ENCODE measurements around the gene NKAIN2. TPM values are rescaled to one million over a fixed set of nuclear protein-coding genes. Genes with fewer than 3 reads are reported as not detected.

The NKAIN2 gene
- total RNA-seq, 1 experiment from 2014 or later = not detected

DNA sequence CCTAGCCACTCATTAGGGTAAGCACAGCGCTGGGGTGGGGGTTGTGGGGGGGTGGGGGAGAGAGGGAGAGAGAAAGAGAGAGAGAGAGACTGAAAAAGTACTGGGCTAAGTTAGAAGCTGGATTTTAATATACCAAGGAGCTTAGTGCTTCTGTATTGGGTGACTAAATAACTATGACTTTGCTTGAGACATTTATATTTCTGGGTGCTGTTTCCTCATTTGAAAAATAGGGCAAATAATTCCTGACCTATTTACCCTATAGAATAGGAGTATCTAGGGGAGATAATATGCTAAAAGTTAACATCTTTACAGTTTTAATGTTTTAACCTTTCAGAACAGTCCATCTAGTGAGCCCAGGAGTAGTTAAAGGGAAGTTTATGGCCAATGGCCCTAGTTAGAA, 7.7 kb downstream of the NKAIN2 start (continued):
- TF ChIP-seq CTCF (IDR thresholded peaks at IDR 0.05 in 2 of 3, conservative IDR thresholded peaks at IDR 0.05 in 1 of 3; ENCODE audit: borderline replicate concordance in 1 of 3, insufficient read depth in 1 of 3, low read depth in 2 of 3, low read length in 2 of 3) (no peak), EZH2 (IDR thresholded peaks at IDR 0.05) (no peak)

DNA sequence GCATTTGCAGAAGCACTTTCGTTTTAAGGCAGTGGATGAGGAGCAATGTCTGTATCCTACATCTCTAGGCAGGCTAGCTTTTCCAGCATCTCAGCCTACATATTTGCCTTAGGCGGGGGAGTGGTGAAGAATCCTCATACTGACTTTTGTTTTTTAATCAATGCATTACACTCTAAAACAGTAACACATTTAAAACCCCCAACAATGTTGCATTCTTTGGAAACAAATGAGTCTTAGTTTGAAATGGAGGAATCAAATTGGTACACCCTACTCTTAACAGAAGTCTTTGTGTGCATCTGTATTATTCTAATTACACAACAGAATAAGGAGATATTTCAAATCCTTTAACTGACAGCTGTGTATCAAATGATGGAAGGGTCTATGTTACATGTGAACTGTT, 9.0 kb downstream of the NKAIN2 start:
- CTCF ChIA-PET = no interaction called here
- no peaks in the 10 kb centered on the region for H4K20me1 ChIP-seq (ENCODE audit: insufficient read depth)
- H2AFZ ChIP-seq (ENCODE audit: low read depth, low read length, poor library complexity, severe bottlenecking) = no peak overlapping the region
- H3K27ac ChIP-seq (ENCODE audit: low read depth, low read length) = no peak overlapping the region
- H3K4me3 ChIP-seq (replicated peaks in 1 of 2; ENCODE audit: low read depth in 1 of 2, low read length in 2 of 2) = no peak overlapping the region
- H3K9me2 ChIP-seq (ENCODE audit: insufficient read depth) = no peaks in the 10 kb centered on the region
- RAD21 ChIA-PET (ENCODE audit: low non-redundant PET in 1 of 2, low total read pairs in 2 of 2, uncharacterized antibody in 2 of 2, unreplicated experiment in 2 of 2) = no interaction called here
- H3K27me3 ChIP-seq (ENCODE audit: insufficient read depth, low read length) = peaks cover 26% of the 10 kb centered on the region
- intact Hi-C loops (cut with micrococcal nuclease) = no loop called here
- no peak for TF ChIP-seq ZNF274 (IDR thresholded peaks at IDR 0.05; ENCODE audit: low read depth, low read length)
- TF ChIP-seq CTCF (IDR thresholded peaks at IDR 0.05 in 2 of 3, conservative IDR thresholded peaks at IDR 0.05 in 1 of 3; ENCODE audit: borderline replicate concordance in 1 of 3, insufficient read depth in 1 of 3, low read depth in 2 of 3, low read length in 2 of 3) = no peak
- TF ChIP-seq, protein P1, sequence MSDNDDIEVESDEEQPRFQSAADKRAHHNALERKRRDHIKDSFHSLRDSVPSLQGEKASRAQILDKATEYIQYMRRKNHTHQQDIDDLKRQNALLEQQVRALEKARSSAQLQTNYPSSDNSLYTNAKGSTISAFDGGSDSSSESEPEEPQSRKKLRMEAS (IDR thresholded peaks at IDR 0.05) = no peak
- TF ChIP-seq, protein P2, sequence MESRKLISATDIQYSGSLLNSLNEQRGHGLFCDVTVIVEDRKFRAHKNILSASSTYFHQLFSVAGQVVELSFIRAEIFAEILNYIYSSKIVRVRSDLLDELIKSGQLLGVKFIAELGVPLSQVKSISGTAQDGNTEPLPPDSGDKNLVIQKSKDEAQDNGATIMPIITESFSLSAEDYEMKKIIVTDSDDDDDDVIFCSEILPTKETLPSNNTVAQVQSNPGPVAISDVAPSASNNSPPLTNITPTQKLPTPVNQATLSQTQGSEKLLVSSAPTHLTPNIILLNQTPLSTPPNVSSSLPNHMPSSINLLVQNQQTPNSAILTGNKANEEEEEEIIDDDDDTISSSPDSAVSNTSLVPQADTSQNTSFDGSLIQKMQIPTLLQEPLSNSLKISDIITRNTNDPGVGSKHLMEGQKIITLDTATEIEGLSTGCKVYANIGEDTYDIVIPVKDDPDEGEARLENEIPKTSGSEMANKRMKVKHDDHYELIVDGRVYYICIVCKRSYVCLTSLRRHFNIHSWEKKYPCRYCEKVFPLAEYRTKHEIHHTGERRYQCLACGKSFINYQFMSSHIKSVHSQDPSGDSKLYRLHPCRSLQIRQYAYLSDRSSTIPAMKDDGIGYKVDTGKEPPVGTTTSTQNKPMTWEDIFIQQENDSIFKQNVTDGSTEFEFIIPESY (IDR thresholded peaks at IDR 0.05; ENCODE audit: extremely low read depth, insufficient replicate concordance, low read length) = no peak
- no peak for TF ChIP-seq RAD21 (IDR thresholded peaks at IDR 0.05; ENCODE audit: low read depth)
- TF ChIP-seq EZH2 (IDR thresholded peaks at IDR 0.05) = no peak
- TF ChIP-seq SRF (IDR thresholded peaks at IDR 0.05; ENCODE audit: low read depth) = no peak
- no peak for TF ChIP-seq CEBPB (IDR thresholded peaks at IDR 0.05; ENCODE audit: low read depth)
- no peaks in the 10 kb centered on the region for H3K36me3 ChIP-seq (ENCODE audit: control insufficient read depth in 1 of 2, insufficient read depth in 2 of 2, low read length in 2 of 2)
- no peaks in the 10 kb centered on the region for H3K79me2 ChIP-seq (ENCODE audit: insufficient read depth, low read length)
- BruUV-seq (replicated peaks) = no TSS peak
- no peaks in the 10 kb centered on the region for H3K4me1 ChIP-seq (ENCODE audit: control insufficient read depth in 1 of 2, insufficient read depth in 2 of 2, low read length in 2 of 2)
- H3K9ac ChIP-seq (ENCODE audit: low read length) = no peak overlapping the region
- no peak overlapping the region for H3K4me2 ChIP-seq (ENCODE audit: low read length)
- POLR2A ChIA-PET = no interaction called here
- ATAC-seq = no peak
- H3K9me3 ChIP-seq (ENCODE audit: control insufficient read depth in 1 of 2, insufficient read depth in 1 of 2, low read depth in 1 of 2, low read length in 2 of 2) = no peaks in the 10 kb centered on the region
- no peak for DNase-seq (ENCODE audit: low read depth, low spot score)
